Spleen (tissue), 11 donors: ENCODE measurements around the gene TAF1D. TPM values are rescaled to one million over a fixed set of nuclear protein-coding genes. Genes with fewer than 3 reads are reported as not detected.

Experiments
- DNase-seq: peaks from one replicate; pipeline ENCODE4 v3.0.0-alpha.2; 2020
- H3K27ac ChIP-seq, 8 donors: fragments of 200-600 bp; sonication (generic) in 7 of 8; 1 replicate in 4 of 8; 2 replicates in 4 of 8; pipeline versions ENCODE4 v1.5.0 to v1.8.0; 2016 to 2021; ENCODE audit warnings: inconsistent platforms in 4 of 8, mild to moderate bottlenecking in 4 of 8, moderate library complexity in 1 of 8
- H3K27me3 ChIP-seq, 7 donors: fragments of 200-600 bp; sonication (generic) in 6 of 7; replicated peaks in 1 of 7; 1 replicate in 4 of 7; 2 replicates in 3 of 7; pipeline versions ENCODE4 v1.5.0 to v1.8.0; 2016 to 2021; ENCODE audit warnings: inconsistent platforms in 3 of 7, mild to moderate bottlenecking in 1 of 7
- H3K36me3 ChIP-seq, 6 donors: fragments of 200-600 bp; sonication (generic) in 5 of 6; 1 replicate in 4 of 6; 2 replicates in 2 of 6; pipeline versions ENCODE4 v1.5.0 to v1.8.0; 2016 to 2021; ENCODE audit warnings: inconsistent platforms in 2 of 6
- H3K4me1 ChIP-seq, 6 donors: fragments of 200-600 bp; sonication (generic) in 5 of 6; 1 replicate in 3 of 6; 2 replicates in 3 of 6; pipeline versions ENCODE4 v1.5.0 to v1.8.0; 2016 to 2021; ENCODE audit warnings: inconsistent platforms in 3 of 6
- H3K4me3 ChIP-seq, 8 donors: fragments of 200-600 bp; sonication (generic) in 7 of 8; 1 replicate in 4 of 8; 2 replicates in 4 of 8; pipeline versions ENCODE4 v1.5.0 to v1.8.0; 2016 to 2021; ENCODE audit warnings: inconsistent platforms in 4 of 8, mild to moderate bottlenecking in 4 of 8, moderate library complexity in 2 of 8
- H3K9me3 ChIP-seq, 8 donors: fragments of 200-600 bp; sonication (generic) in 7 of 8; 1 replicate in 4 of 8; 2 replicates in 4 of 8; pipeline versions ENCODE4 v1.5.0 to v1.8.0; 2016 to 2021; ENCODE audit warnings: inconsistent platforms in 4 of 8
- CTCF ChIP-seq, 11 experiments: fragments of 200-600 bp in 7 of 11; fragments of 450-650 bp in 4 of 11; sonication (generic) in 4 of 11; IDR thresholded peaks in 8 of 11; conservative IDR thresholded peaks in 3 of 11; 1 replicate in 7 of 11; 2 replicates in 4 of 11; pipeline versions ENCODE4 v1.4.0 to v1.8.0; 2016 to 2021; ENCODE audit warnings: antibody characterized with exemption in 11 of 11, inconsistent platforms in 4 of 11, mild to moderate bottlenecking in 1 of 11
- POLR2A ChIP-seq, 3 donors: fragments of 450-650 bp; IDR thresholded peaks; one replicate each; pipeline ENCODE4 v1.5.1; 2017; ENCODE audit warnings: antibody characterized with exemption in 3 of 3, mild to moderate bottlenecking in 1 of 3
- POLR2AphosphoS5 ChIP-seq, 3 donors: sonication (generic); formaldehyde crosslinking; IDR thresholded peaks; one replicate each; pipeline ENCODE4 v1.5.1; 2017; ENCODE audit warnings: antibody characterized with exemption in 3 of 3
- WGBS, 5 donors: extraction: QIAGEN DNeasy Blood & Tissue Kit in 3 of 5; methylation state at CpG; one replicate each; pipeline versions ENCODE4 v1.1.5 to v1.1.7; 2013 to 2018; 5-methylcytosine and 5-hydroxymethylcytosine counted together
- intact Hi-C: fragments of 100-400 bp; cut with DNase I; formaldehyde crosslinking; loops from one replicate; pipeline ENCODE4 v1.15.0; 2023; ENCODE audit warnings: low total_unique reads
- polyA plus RNA-seq, 3 donors: library from polyadenylated mRNA; stranded (reverse); fragments of 200-250 nt; gene quantifications; one replicate each; pipeline ENCODE4 v1.2.1, GENCODE V29; 2013
- total RNA-seq, 7 donors: library from RNA; depleted of rRNA in 3 of 7; stranded (reverse); fragments of >200 nt in 3 of 7; fragmentation: NEBNext Ultra II Directional in 4 of 7; extraction: Animal tissue kit (Norgen Biotek cat#: 25700) in 4 of 7; gene quantifications; one replicate each; pipeline versions ENCODE4 v1.1.0 to v1.2.1, GENCODE V29; 2016 to 2021
- donor health status: healthy with polysubstance abuse.
- donor health status: DM: no; HTN: no; CAD: no; lungs with moderate emphysema.
- donor health status: DM: no; HTN: no; CAD: no.
- donor health status: Bipolar disorder and iron deficiency.
- donor health status: healthy.
- donor health status: DM: no; HTN: no; CAD: no.
- donor health status: DM: yes; HTN: yes; CAD: no.

TAF1D gene
- total and polyA plus RNA-seq, 10 donors, result 99.4 to 244 (median 134) TPM

DNA sequence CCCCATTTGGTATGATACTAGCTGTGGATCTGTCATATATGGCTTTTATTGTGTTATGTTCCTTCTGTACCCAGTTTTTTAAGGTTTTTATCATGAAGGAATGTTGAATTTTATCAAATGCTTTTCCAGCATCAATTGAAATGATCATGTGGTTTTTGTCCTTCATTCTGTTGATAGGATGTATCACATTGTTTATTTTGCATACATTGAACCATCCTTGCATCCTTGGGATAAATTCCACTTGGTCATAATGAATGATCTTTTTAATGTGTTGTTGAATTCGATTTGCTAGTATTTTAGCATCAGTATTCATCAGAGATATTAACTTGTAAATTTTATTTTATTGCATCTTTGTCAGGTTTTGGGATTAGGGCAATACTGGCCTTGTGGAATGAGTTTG lies 31.1 kb downstream of the TAF1D start:
- Histone ChIP-seq H3K27me3 (no peaks in the 10 kb centered on the region), H3K9me3 (peaks cover 11 to 43% (median 33%) of the 10 kb centered on the region in 8 donors), H3K36me3 (peaks cover 4 to 96% (median 57%) of the 10 kb centered on the region in 6 donors), H3K27ac (no peak overlapping the region), H3K4me1 (no peaks in the 10 kb centered on the region), H3K4me3 (no peak overlapping the region)
- no peak for DNase-seq
- TF ChIP-seq POLR2A (IDR thresholded peaks at IDR 0.05), result no peak
- no peak for TF ChIP-seq POLR2AphosphoS5 (IDR thresholded peaks at IDR 0.05)
- intact Hi-C loops, result no loop called here
- WGBS, 5 donors, result 93 to 100% (median 98%) methylated on average over 1 of the region's 1 CpG

DNA sequence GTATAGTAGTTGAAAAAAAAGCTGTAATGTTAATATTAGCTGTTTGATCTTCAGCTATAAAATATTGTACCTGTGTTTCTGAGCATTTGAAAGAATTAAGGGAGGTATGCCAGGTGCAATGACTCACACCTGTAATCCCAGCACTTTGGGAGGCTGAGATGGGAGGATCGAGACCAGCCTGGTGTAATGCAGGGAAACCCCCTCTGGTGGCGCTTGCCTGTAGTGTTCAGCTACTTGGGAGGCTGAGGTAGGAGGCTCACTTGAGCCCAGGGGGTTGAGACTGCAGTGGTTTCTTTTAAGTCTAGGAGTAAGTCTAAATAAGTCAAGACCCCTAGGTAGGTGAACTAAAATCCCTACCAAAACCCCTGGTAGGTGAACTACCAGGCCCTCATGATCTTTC lies 37.1 kb downstream of the TAF1D start:
- intact Hi-C loops, result no loop called here
- H3K4me1 ChIP-seq, result no peaks in the 10 kb centered on the region

DNA sequence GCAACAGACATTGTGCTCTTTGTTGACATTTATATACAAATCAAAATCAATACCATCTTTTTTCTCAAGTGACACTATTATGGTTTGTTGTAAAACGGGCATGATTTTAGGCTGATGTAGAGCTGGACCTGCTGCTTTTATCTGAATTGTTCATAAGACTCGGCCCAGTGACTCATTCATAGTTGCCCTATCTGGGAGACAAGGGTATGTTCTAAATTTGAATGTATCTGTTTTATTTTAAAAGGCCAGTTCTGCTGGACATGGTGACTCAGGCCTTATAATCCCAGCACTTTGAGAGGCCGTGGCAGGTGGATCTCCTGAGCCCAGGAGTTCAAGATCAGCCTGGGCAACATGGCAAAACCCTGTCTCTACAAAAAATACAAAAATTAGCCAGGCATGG lies 40.5 kb downstream of the TAF1D start:
- TF ChIP-seq POLR2A (IDR thresholded peaks at IDR 0.05), result no peak
- TF ChIP-seq POLR2AphosphoS5 (IDR thresholded peaks at IDR 0.05), result no peak
- no peak for TF ChIP-seq CTCF (IDR thresholded peaks at IDR 0.05 in 8 of 11, conservative IDR thresholded peaks at IDR 0.05 in 3 of 11)
- 89 to 98% (median 97%) methylated on average over 3 of the region's 3 CpGs for WGBS, 5 donors
- no peaks in the 10 kb centered on the region for H3K27me3 ChIP-seq
- H3K4me3 ChIP-seq, result no peak overlapping the region
- no peaks in the 10 kb centered on the region for H3K4me1 ChIP-seq
- H3K27ac ChIP-seq, result no peak overlapping the region
- H3K9me3 ChIP-seq, result no peaks in the 10 kb centered on the region
- intact Hi-C loops, result no loop called here
- no peak for DNase-seq
- peaks cover 3 to 99% (median 73%) of the 10 kb centered on the region in 6 donors for H3K36me3 ChIP-seq

More for the DNA sequence above, 37.1 kb downstream of the TAF1D start:
- 91 to 99% (median 95%) methylated on average over 2 of the region's 2 CpGs for WGBS, 5 donors
- DNase-seq, result no peak
- no peak for TF ChIP-seq POLR2AphosphoS5 (IDR thresholded peaks at IDR 0.05)
- no peak for TF ChIP-seq CTCF (IDR thresholded peaks at IDR 0.05 in 8 of 11, conservative IDR thresholded peaks at IDR 0.05 in 3 of 11)
- no peak for TF ChIP-seq POLR2A (IDR thresholded peaks at IDR 0.05)
- peaks cover 0 to 15% (median 9%) of the 10 kb centered on the region in 8 donors for H3K9me3 ChIP-seq
- no peak overlapping the region for H3K27ac ChIP-seq
- no peaks in the 10 kb centered on the region for H3K27me3 ChIP-seq
- no peak overlapping the region for H3K4me3 ChIP-seq
- peaks cover 4 to 99% (median 69%) of the 10 kb centered on the region in 6 donors for H3K36me3 ChIP-seq

- Histone ChIP-seq H3K27me3 (no peaks in the 10 kb centered on the region), H3K9me3 (no peaks in the 10 kb centered on the region), H3K36me3 (peaks cover 3 to 100% (median 71%) of the 10 kb centered on the region in 6 donors), H3K4me1 (no peaks in the 10 kb centered on the region), H3K4me3 (no peak overlapping the region), H3K27ac (no peak overlapping the region)
- no peak for DNase-seq
- TF ChIP-seq CTCF (IDR thresholded peaks at IDR 0.05 in 8 of 11, conservative IDR thresholded peaks at IDR 0.05 in 3 of 11), result no peak
- intact Hi-C loops, result no loop called here
- 92 to 99% (median 98%) methylated on average over 4 of the region's 4 CpGs for WGBS, 5 donors
Observed at GRCh38 chr11:93697611-93698010, 43.7 kb downstream of the TAF1D start.

- Histone ChIP-seq H3K36me3 (peaks cover 3 to 100% (median 67%) of the 10 kb centered on the region in 6 donors), H3K27ac (no peak overlapping the region)
Observed at GRCh38 chr11:93694557-93694956, 46.7 kb downstream of the TAF1D start.

More at GRCh38 chr11:93694557-93694956, 46.7 kb downstream of the TAF1D start:
- intact Hi-C loops, result no loop called here
- Histone ChIP-seq H3K9me3 (no peaks in the 10 kb centered on the region), H3K4me1 (peaks cover 0 to 2% (median 0%) of the 10 kb centered on the region in 6 donors), H3K27me3 (no peaks in the 10 kb centered on the region), H3K4me3 (no peak overlapping the region)
- TF ChIP-seq CTCF (IDR thresholded peaks at IDR 0.05 in 8 of 11, conservative IDR thresholded peaks at IDR 0.05 in 3 of 11) (no peak), POLR2AphosphoS5 (IDR thresholded peaks at IDR 0.05) (no peak), POLR2A (IDR thresholded peaks at IDR 0.05) (no peak)
- no peak for DNase-seq
